Measurements from ENCODE around the gene IFNL1.
"Not testable (repeated sequence)": the region's sequence is repeated elsewhere in the genome, so short reads cannot be mapped to it uniquely, and the experiment has no call there.

DNA sequence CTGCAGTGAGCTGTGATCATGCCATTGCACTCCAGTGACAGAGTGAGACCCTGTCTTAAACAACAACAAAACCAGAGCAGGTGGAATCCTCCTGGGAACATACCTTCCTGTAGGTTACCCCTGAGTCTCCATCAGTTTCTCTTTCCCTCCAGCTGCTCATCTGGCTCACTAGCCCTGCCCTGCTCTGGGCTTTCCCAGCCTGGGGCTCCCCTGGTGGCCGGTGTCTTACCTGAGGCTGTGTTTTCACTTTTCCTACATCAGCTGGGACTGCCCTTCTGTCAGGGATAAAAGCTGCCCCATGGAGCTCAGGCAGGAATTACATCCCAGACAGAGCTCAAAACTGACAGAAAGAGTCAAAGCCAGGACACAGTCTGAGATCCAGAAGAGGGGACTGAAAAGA, 28.1 kb upstream of the IFNL1 start, which contains the start of gene IFNL2:
- TF ChIP-seq, protein P1, sequence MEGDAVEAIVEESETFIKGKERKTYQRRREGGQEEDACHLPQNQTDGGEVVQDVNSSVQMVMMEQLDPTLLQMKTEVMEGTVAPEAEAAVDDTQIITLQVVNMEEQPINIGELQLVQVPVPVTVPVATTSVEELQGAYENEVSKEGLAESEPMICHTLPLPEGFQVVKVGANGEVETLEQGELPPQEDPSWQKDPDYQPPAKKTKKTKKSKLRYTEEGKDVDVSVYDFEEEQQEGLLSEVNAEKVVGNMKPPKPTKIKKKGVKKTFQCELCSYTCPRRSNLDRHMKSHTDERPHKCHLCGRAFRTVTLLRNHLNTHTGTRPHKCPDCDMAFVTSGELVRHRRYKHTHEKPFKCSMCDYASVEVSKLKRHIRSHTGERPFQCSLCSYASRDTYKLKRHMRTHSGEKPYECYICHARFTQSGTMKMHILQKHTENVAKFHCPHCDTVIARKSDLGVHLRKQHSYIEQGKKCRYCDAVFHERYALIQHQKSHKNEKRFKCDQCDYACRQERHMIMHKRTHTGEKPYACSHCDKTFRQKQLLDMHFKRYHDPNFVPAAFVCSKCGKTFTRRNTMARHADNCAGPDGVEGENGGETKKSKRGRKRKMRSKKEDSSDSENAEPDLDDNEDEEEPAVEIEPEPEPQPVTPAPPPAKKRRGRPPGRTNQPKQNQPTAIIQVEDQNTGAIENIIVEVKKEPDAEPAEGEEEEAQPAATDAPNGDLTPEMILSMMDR (IDR thresholded peaks at IDR 0.05; ENCODE audit: poor library complexity, severe bottlenecking) = not testable (repeated sequence)
- not testable (repeated sequence) for TF ChIP-seq EZH2 (IDR thresholded peaks at IDR 0.05; ENCODE audit: borderline replicate concordance, insufficient read depth, low read length, poor library complexity, severe bottlenecking); EP300 (conservative IDR thresholded peaks at IDR 0.05; ENCODE audit: poor library complexity, severe bottlenecking); SMC3 (conservative IDR thresholded peaks at IDR 0.05; ENCODE audit: poor library complexity); TAF1 (IDR thresholded peaks at IDR 0.05; ENCODE audit: low read depth)
